ENCODE measurements around the gene RGS12. TPM values are rescaled to one million over a fixed set of nuclear protein-coding genes. Genes with fewer than 3 reads are reported as not detected.

Gene RGS12
- polyA plus RNA-seq, 1 donor (not counting 4 experiments of a cell fraction or from before 2014, with no cell fraction given): 34.0 TPM

DNA sequence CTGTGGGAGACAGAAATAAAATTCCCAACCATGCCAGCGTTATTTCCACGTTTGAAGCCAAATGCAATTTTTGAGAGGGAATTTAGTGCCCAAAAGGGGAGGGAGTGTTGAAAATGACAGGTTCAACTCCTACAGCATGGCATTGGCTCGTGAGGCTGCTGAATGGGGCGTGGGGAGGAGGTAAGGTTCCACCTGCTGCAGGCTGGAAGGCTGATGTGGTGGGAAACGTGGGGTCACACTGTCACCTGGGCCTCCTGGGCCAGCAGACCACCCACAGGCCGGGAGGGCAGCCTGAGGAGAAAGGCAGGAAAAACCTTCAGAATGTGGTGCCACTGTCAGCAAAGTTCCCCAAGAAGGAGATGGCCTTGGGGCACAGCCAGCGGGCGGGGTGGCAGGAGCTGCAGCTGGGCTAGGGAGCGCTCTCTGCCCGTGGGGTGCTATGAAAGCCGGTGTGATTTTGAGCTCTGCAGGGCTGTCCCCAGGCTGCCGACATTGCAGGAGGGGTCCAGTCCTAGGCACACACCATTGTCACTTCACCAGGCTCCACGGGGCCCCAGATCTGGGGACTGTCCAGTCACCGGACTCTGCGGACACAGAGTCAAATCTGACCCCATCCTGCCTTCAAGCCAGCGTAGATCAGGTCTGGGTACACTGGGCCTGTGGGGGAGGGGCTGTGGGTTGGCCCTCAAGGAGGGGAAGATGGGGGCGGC, 24.3 kb upstream of the RGS12 start:
- Histone ChIP-seq H3K27me3 (ENCODE audit: control insufficient read depth, extremely low read depth, insufficient read depth, low read length) (peaks cover 34% of the 10 kb centered on the region), H3K9me3 (ENCODE audit: control insufficient read depth, low read depth, low read length) (no peaks in the 10 kb centered on the region), H3K4me3 (ENCODE audit: control insufficient read depth in 2 of 3, extremely low read depth in 1 of 3, insufficient read depth in 2 of 3, low read depth in 1 of 3, low read length in 3 of 3) (no peak overlapping the region), H3K4me1 (ENCODE audit: control insufficient read depth, extremely low read depth, insufficient read depth, low read length) (no peaks in the 10 kb centered on the region), H3K4me2 (ENCODE audit: control insufficient read depth, extremely low read depth, insufficient read depth, low read depth, low read length) (no peak overlapping the region), H3K36me3 (ENCODE audit: control insufficient read depth in 2 of 2, extremely low read depth in 1 of 2, insufficient read depth in 2 of 2, low read length in 2 of 2) (no peaks in the 10 kb centered on the region), H3K27ac (ENCODE audit: control insufficient read depth, insufficient read depth, low read length) (no peak overlapping the region), H3K9me1 (ENCODE audit: control insufficient read depth, extremely low read depth, insufficient read depth, low read length) (no peaks in the 10 kb centered on the region), H2AFZ (ENCODE audit: control insufficient read depth, low read length) (no peak overlapping the region), H4K20me1 (ENCODE audit: control insufficient read depth, extremely low read depth, insufficient read depth, low read length) (no peaks in the 10 kb centered on the region), H3K79me2 (ENCODE audit: control insufficient read depth, insufficient read depth, low read length) (no peaks in the 10 kb centered on the region), H3K9ac (ENCODE audit: control insufficient read depth, extremely low read depth, insufficient read depth, low read length) (no peak overlapping the region)
- no peak for TF ChIP-seq EZH2 (IDR thresholded peaks at IDR 0.05; ENCODE audit: low read length)
- TF ChIP-seq, protein P1, sequence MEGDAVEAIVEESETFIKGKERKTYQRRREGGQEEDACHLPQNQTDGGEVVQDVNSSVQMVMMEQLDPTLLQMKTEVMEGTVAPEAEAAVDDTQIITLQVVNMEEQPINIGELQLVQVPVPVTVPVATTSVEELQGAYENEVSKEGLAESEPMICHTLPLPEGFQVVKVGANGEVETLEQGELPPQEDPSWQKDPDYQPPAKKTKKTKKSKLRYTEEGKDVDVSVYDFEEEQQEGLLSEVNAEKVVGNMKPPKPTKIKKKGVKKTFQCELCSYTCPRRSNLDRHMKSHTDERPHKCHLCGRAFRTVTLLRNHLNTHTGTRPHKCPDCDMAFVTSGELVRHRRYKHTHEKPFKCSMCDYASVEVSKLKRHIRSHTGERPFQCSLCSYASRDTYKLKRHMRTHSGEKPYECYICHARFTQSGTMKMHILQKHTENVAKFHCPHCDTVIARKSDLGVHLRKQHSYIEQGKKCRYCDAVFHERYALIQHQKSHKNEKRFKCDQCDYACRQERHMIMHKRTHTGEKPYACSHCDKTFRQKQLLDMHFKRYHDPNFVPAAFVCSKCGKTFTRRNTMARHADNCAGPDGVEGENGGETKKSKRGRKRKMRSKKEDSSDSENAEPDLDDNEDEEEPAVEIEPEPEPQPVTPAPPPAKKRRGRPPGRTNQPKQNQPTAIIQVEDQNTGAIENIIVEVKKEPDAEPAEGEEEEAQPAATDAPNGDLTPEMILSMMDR (optimal IDR thresholded peaks at IDR 0.05 in 1 of 3, IDR thresholded peaks at IDR 0.05 in 1 of 3, conservative IDR thresholded peaks at IDR 0.05 in 1 of 3; ENCODE audit: extremely low read depth in 1 of 3, insufficient read depth in 2 of 3, low read length in 3 of 3): no peak
- DNase-seq (ENCODE audit: low read depth, low spot score) (no peak), FAIRE-seq (no peak)
- dilution Hi-C loops (cut with MboI; ENCODE audit: extremely low pct_ligation_motif_present, low sequenced_read_pairs): no loop called here

DNA sequence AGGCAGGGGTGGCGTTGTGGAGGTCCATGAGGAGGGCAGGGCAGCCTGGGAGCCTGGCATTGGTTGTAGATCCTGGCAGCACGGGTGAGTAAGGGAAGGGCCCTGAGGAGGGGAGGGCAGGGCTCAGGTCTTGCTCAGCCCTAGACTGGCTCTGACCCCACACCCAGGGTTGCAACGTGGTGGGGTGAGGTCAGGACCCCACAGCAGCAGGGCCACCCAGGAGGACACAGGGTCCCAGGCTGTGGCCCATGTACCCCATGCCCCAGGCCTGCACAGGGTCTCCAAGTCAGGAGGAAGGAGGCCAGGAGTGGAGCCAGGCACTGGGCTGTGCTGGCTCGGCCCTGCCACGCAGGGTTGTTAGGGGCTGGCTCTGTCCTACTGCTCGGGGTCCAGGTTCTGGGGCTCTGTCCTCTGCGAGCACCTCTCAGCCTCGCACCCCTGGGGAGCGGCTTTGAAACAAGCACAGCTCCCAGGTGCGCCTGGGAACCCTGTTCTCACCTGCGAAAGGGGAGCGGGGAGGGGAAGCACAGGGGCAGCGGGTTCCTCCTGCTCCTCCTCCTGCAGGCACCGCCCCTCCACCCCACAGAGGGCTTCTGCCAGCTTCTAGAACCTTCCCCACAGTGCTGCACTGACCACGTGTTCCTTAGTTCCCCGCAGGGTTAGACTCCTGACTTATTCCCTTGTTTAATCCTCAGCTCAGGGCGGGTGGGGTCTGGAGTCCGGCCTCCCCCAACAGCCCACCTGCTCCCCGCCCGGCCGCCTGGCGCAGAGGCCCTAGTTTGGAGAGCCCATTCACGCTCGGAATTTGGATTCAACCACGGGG, 23.5 kb upstream of the RGS12 start:
- FAIRE-seq: no peak
- Histone ChIP-seq H3K36me3 (ENCODE audit: control insufficient read depth in 2 of 2, extremely low read depth in 1 of 2, insufficient read depth in 2 of 2, low read length in 2 of 2) (no peaks in the 10 kb centered on the region), H3K4me2 (ENCODE audit: control insufficient read depth, extremely low read depth, insufficient read depth, low read depth, low read length) (no peak overlapping the region), H3K4me1 (ENCODE audit: control insufficient read depth, extremely low read depth, insufficient read depth, low read length) (no peaks in the 10 kb centered on the region), H4K20me1 (ENCODE audit: control insufficient read depth, extremely low read depth, insufficient read depth, low read length) (no peaks in the 10 kb centered on the region), H3K27me3 (ENCODE audit: control insufficient read depth, extremely low read depth, insufficient read depth, low read length) (peaks cover 30% of the 10 kb centered on the region), H3K27ac (ENCODE audit: control insufficient read depth, insufficient read depth, low read length) (no peak overlapping the region), H3K79me2 (ENCODE audit: control insufficient read depth, insufficient read depth, low read length) (no peaks in the 10 kb centered on the region), H2AFZ (ENCODE audit: control insufficient read depth, low read length) (no peak overlapping the region), H3K4me3 (ENCODE audit: control insufficient read depth in 2 of 3, extremely low read depth in 1 of 3, insufficient read depth in 2 of 3, low read depth in 1 of 3, low read length in 3 of 3) (no peak overlapping the region), H3K9me3 (ENCODE audit: control insufficient read depth, low read depth, low read length) (no peaks in the 10 kb centered on the region), H3K9me1 (ENCODE audit: control insufficient read depth, extremely low read depth, insufficient read depth, low read length) (no peaks in the 10 kb centered on the region), H3K9ac (ENCODE audit: control insufficient read depth, extremely low read depth, insufficient read depth, low read length) (no peak overlapping the region)
- no peak for DNase-seq (ENCODE audit: low read depth, low spot score)
- TF ChIP-seq, protein P1 (optimal IDR thresholded peaks at IDR 0.05 in 1 of 3, IDR thresholded peaks at IDR 0.05 in 1 of 3, conservative IDR thresholded peaks at IDR 0.05 in 1 of 3; ENCODE audit: extremely low read depth in 1 of 3, insufficient read depth in 2 of 3, low read length in 3 of 3): no peak
- TF ChIP-seq EZH2 (IDR thresholded peaks at IDR 0.05; ENCODE audit: low read length): no peak
- dilution Hi-C loops (cut with MboI; ENCODE audit: extremely low pct_ligation_motif_present, low sequenced_read_pairs): no loop called here

Measured in keratinocyte (primary cell).